Inflammatory macrophage treated with lipopolysaccharide for 1 hour (primary cell): Measurements from ENCODE around the gene ADAM20.
A peak's percentile ranks its signal among the peaks of the same experiment; 100 is the strongest.
"Not testable (repeated sequence)": the region's sequence is repeated elsewhere in the genome, so short reads cannot be mapped to it uniquely, and the experiment has no call there.

Experiments used
- DNase-seq, 2 donors: peaks; one replicate each; pipeline ENCODE4 v3.0.0-alpha.2; 2020 to 2022

Gene ADAM20

GRCh38 chr14:70534904-70535303, at the start of gene ADAM20:
ADAM20 (minus strand) TSS chr14:70535004; CDS start chr14:70524757, 10,247 bp downstream.
- DNase-seq: no peak

GRCh38 chr14:70576891-70577290, 42.1 kb upstream of the ADAM20 start:
- DNase-seq: peak; percentile 11 to 46

GRCh38 chr14:70573050-70573449, 38.2 kb upstream of the ADAM20 start:
- DNase-seq: no peak

GRCh38 chr14:70571139-70571538, 36.3 kb upstream of the ADAM20 start:
- peak in 1 of 2 donors; percentile 18 for DNase-seq

GRCh38 chr14:70567791-70568190, 33.0 kb upstream of the ADAM20 start:
- peak in 1 of 2 donors; percentile 21 for DNase-seq

- no peak for DNase-seq
Measured at GRCh38 chr14:70563869-70564268, 29.1 kb upstream of the ADAM20 start.

GRCh38 chr14:70563417-70563816, 28.6 kb upstream of the ADAM20 start:
- DNase-seq: no peak

GRCh38 chr14:70558356-70558755, 23.6 kb upstream of the ADAM20 start:
- DNase-seq: no peak

- no peak for DNase-seq
Measured at GRCh38 chr14:70555890-70556289, 21.1 kb upstream of the ADAM20 start.

- no peak for DNase-seq
Measured at GRCh38 chr14:70538087-70538486, 3.3 kb upstream of the ADAM20 start.

GRCh38 chr14:70536830-70537229, 2.0 kb upstream of the ADAM20 start:
- DNase-seq: no peak

GRCh38 chr14:70530417-70530816, 4.4 kb downstream of the ADAM20 start:
- DNase-seq: no peak

GRCh38 chr14:70527501-70528105, 7.2 kb downstream of the ADAM20 start:
- no peak for DNase-seq

- DNase-seq: no peak
Measured at GRCh38 chr14:70525691-70526090, 9.1 kb downstream of the ADAM20 start.

- no peak for DNase-seq
Measured at GRCh38 chr14:70515811-70516210, 19.0 kb downstream of the ADAM20 start.

GRCh38 chr14:70514168-70515069, 20.4 kb downstream of the ADAM20 start:
- no peak for DNase-seq

GRCh38 chr14:70498191-70498590, 36.6 kb downstream of the ADAM20 start:
- no peak for DNase-seq

GRCh38 chr14:70489579-70490200, 45.1 kb downstream of the ADAM20 start:
- no peak for DNase-seq

GRCh38 chr14:70477356-70478105, 57.3 kb downstream of the ADAM20 start:
- DNase-seq: not testable (repeated sequence)

GRCh38 chr14:70475459-70475858, 59.3 kb downstream of the ADAM20 start:
- not testable (repeated sequence) for DNase-seq

- no peak for DNase-seq
Measured at GRCh38 chr14:70473825-70474224, 61.0 kb downstream of the ADAM20 start.
